Endothelial cell of umbilical vein (primary cell): Measurements from ENCODE around the gene TRIM24. TPM values are rescaled to one million over a fixed set of nuclear protein-coding genes. Genes with fewer than 3 reads are reported as not detected.

Experiments used
- BruUV-seq: library from RNA; stranded (reverse); fragments of 400-500 nt; replicated peaks from 2 replicates; lab custom pipeline; 2021; lab: Mats Ljungman, UMichigan
- CTCF ChIA-PET: fragments of 300-600, 350-600 bp; sonication (Branson Sonifier 250); formaldehyde crosslinking; loops from one replicate; lab custom pipeline; 2021; ENCODE audit warnings: antibody characterized with exemption, inconsistent platforms; lab: Charles Lee
- POLR2A ChIA-PET: fragments of 300-600, 350-600 bp; sonication (Branson Sonifier 250); formaldehyde crosslinking; loops from one replicate; lab custom pipeline; 2021; ENCODE audit warnings: antibody characterized with exemption, inconsistent platforms; lab: Charles Lee
- DNase-seq: peaks from one replicate; pipeline ENCODE4 v3.0.0-alpha.2; 2011; ENCODE audit warnings: low read depth, low spot score
- FAIRE-seq: peaks from 2 replicates; lab custom pipeline; 2011; peaks lifted over from hg19 to GRCh38; lab: Jason Lieb, UNC
- H2AFZ ChIP-seq: 2 replicates; pipeline ENCODE4 v1.6.0; 2012; ENCODE audit warnings: low read depth, low read length, control low read depth, inconsistent platforms
- H3K27ac ChIP-seq: 2 replicates; pipeline ENCODE4 v1.5.1; 2011; ENCODE audit warnings: low read depth, mild to moderate bottlenecking, control low read depth, low read length, moderate library complexity; ENCODE audit not compliant: insufficient read depth
- H3K27me3 ChIP-seq, 2 experiments: 2 replicates each; pipeline versions ENCODE4 v1.6.0 to v1.6.1; 2011; ENCODE audit warnings: low read length in 2 of 2, mixed read lengths in 1 of 2; ENCODE audit not compliant: control insufficient read depth in 2 of 2, insufficient read depth in 2 of 2
- H3K36me3 ChIP-seq, 2 experiments: 2 replicates in 1 of 2; 3 replicates in 1 of 2; pipeline ENCODE4 v1.5.1; 2011; ENCODE audit warnings: low read length in 2 of 2, mild to moderate bottlenecking in 1 of 2, moderate library complexity in 1 of 2; ENCODE audit not compliant: control insufficient read depth in 2 of 2, insufficient read depth in 2 of 2; ENCODE audit errors: extremely low read depth in 1 of 2
- H3K4me1 ChIP-seq: 3 replicates; pipeline ENCODE4 v1.5.1; 2011; ENCODE audit warnings: mild to moderate bottlenecking, low read length; ENCODE audit not compliant: control insufficient read depth, insufficient read depth; ENCODE audit errors: extremely low read depth
- H3K4me2 ChIP-seq: 2 replicates; pipeline ENCODE4 v1.6.1; 2011; ENCODE audit warnings: low read length, control low read depth, mixed read lengths; ENCODE audit not compliant: insufficient read depth
- H3K4me3 ChIP-seq, 3 experiments: fragments of 200-600 bp in 1 of 3; sonication (generic), shearing (Covaris generic) in 1 of 3; replicated peaks in 1 of 3; 2 replicates each; pipeline ENCODE4 v1.5.1; 2011 to 2016; ENCODE audit warnings: control low read depth in 3 of 3, low read length in 3 of 3, mild to moderate bottlenecking in 2 of 3, inconsistent platforms in 1 of 3, low read depth in 1 of 3, moderate library complexity in 1 of 3; ENCODE audit not compliant: insufficient read depth in 1 of 3
- H3K79me2 ChIP-seq: 2 replicates; pipeline ENCODE4 v1.6.0; 2012; ENCODE audit warnings: low read length, inconsistent platforms; ENCODE audit not compliant: control insufficient read depth, insufficient read depth
- H3K9ac ChIP-seq: replicated peaks from 2 replicates; pipeline ENCODE3; 2011; ENCODE audit warnings: low read length, control low read depth; ENCODE audit not compliant: insufficient read depth; ENCODE audit errors: extremely low read depth
- H3K9me1 ChIP-seq: replicated peaks from 3 replicates; pipeline ENCODE4 v1.6.0; 2011; ENCODE audit warnings: mild to moderate bottlenecking, low read length; ENCODE audit not compliant: control insufficient read depth, insufficient read depth; ENCODE audit errors: extremely low read depth
- H3K9me3 ChIP-seq: replicated peaks from 2 replicates; pipeline ENCODE4 v1.5.1; 2012; ENCODE audit warnings: low read length, inconsistent platforms; ENCODE audit not compliant: control insufficient read depth, insufficient read depth
- H4K20me1 ChIP-seq: replicated peaks from 2 replicates; pipeline ENCODE3; 2011; ENCODE audit warnings: mild to moderate bottlenecking, low read length; ENCODE audit not compliant: control insufficient read depth, insufficient read depth; ENCODE audit errors: extremely low read depth
- EZH2 ChIP-seq: IDR thresholded peaks from 2 replicates; pipeline ENCODE4 v1.6.1; 2012; ENCODE audit warnings: borderline replicate concordance, low read depth, mild to moderate bottlenecking, moderate library complexity, low read length, inconsistent platforms; ENCODE audit not compliant: severe bottlenecking
- FOS ChIP-seq: IDR thresholded peaks from 2 replicates; pipeline ENCODE4 v1.6.1; 2011; ENCODE audit warnings: mild to moderate bottlenecking, low read length, moderate library complexity, borderline replicate concordance; ENCODE audit not compliant: insufficient read depth
- GATA2 ChIP-seq: IDR thresholded peaks from 2 replicates; pipeline ENCODE4 v1.7.0; 2011; ENCODE audit warnings: low read depth, mild to moderate bottlenecking, moderate library complexity, mixed read lengths, low read length; ENCODE audit not compliant: insufficient read length, insufficient read depth
- JUN ChIP-seq: IDR thresholded peaks from 2 replicates; pipeline ENCODE4 v1.6.1; 2011; ENCODE audit warnings: borderline replicate concordance, low read depth; ENCODE audit not compliant: insufficient read length, insufficient read depth
- MYC ChIP-seq: IDR thresholded peaks from one replicate; pipeline ENCODE4 v1.6.1; 2011; ENCODE audit warnings: mild to moderate bottlenecking, low read depth, low read length
- POLR2A ChIP-seq: IDR thresholded peaks from 2 replicates; pipeline ENCODE4 v1.6.1; 2012; ENCODE audit warnings: low read depth, mild to moderate bottlenecking, control low read depth, low read length
- POLR2AphosphoS5 ChIP-seq: IDR thresholded peaks from 2 replicates; pipeline ENCODE4 v1.6.1; 2012; ENCODE audit warnings: low read depth, mild to moderate bottlenecking, control low read depth, low read length, moderate library complexity; ENCODE audit not compliant: insufficient read depth
- dilution Hi-C: fragments of 300-500 bp; cut with MboI; formaldehyde crosslinking; loops from one replicate; pipeline ENCODE4 v1.15.0; 2019; ENCODE audit warnings: low sequenced_read_pairs; ENCODE audit not compliant: extremely low pct_ligation_motif_present
- intact Hi-C: fragments of 100-400 bp; cut with micrococcal nuclease; formaldehyde crosslinking; loops from one replicate; pipeline ENCODE4 v1.10.0; 2022
- polyA plus RNA-seq, 4 experiments: library from polyadenylated mRNA; depleted of rRNA in 3 of 4; stranded (reverse) in 3 of 4; unstranded in 1 of 4; fragments of >200 nt; gene quantifications; 2 replicates each; pipeline versions ENCODE4 v1.2.1 to v1.2.3, GENCODE V29; 2011 to 2012; ENCODE audit warnings: missing spikeins in 1 of 4
- total RNA-seq: library from RNA; stranded (reverse); gene quantifications from 2 replicates; pipeline ENCODE4 v1.2.3, GENCODE V29; 2021
- TF ChIP-seq, protein P1 (sequence below), 2 donors: IDR thresholded peaks; 1 replicate in 1 of 2; 2 replicates in 1 of 2; pipeline ENCODE4 v1.5.1; 2011; ENCODE audit warnings: low read length in 2 of 2, mild to moderate bottlenecking in 2 of 2, moderate library complexity in 2 of 2, control low read depth in 1 of 2, inconsistent platforms in 1 of 2, low read depth in 1 of 2; ENCODE audit not compliant: insufficient read depth in 1 of 2; ENCODE audit errors: extremely low read depth in 1 of 2
- TF ChIP-seq, protein P2 (sequence below): IDR thresholded peaks from 2 replicates; pipeline ENCODE4 v1.6.1; 2011; ENCODE audit not compliant: insufficient read depth, insufficient read length

The TRIM24 gene
- total and polyA plus RNA-seq, 2 donors (not counting 3 experiments of a cell fraction or from before 2014, with no cell fraction given) = 9.1 to 26.1 TPM

DNA sequence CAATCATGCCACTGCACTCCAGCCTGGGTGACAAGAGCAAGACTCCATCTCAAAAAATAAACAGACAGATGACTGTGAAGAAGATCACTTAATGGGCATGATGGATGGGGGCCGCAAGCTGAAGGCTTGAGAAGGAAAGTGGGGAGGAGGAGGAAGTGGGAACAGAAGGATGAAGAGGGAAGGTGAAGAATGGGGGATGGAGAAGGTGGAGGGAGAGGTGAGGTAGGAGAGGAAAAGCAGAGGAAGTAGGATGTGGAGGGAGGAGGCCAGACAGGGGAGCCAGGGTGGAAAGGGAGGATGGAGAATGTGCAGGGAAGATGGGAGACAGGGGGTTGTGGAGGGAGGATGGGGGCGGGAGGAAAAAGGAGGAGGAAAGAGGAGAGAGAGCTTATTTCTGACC lies 172.3 kb downstream of the TRIM24 start:
- dilution Hi-C loops (no loop called here), intact Hi-C loops (no loop called here)
- ChIA-PET CTCF (no interaction called here), POLR2A (no interaction called here)
- no peaks in the 10 kb centered on the region for H3K9me3 ChIP-seq
- H3K36me3 ChIP-seq = no peaks in the 10 kb centered on the region
- BruUV-seq = no TSS peak
- FAIRE-seq (no peak), DNase-seq (no peak)
- H3K27ac ChIP-seq = no peak overlapping the region
- no peaks in the 10 kb centered on the region for H3K4me1 ChIP-seq
- H3K79me2 ChIP-seq = no peaks in the 10 kb centered on the region
- no peaks in the 10 kb centered on the region for H3K9me1 ChIP-seq
- H4K20me1 ChIP-seq = no peaks in the 10 kb centered on the region
- H3K4me2 ChIP-seq = no peak overlapping the region
- no peak overlapping the region for H2AFZ ChIP-seq
- TF ChIP-seq, protein P1, sequence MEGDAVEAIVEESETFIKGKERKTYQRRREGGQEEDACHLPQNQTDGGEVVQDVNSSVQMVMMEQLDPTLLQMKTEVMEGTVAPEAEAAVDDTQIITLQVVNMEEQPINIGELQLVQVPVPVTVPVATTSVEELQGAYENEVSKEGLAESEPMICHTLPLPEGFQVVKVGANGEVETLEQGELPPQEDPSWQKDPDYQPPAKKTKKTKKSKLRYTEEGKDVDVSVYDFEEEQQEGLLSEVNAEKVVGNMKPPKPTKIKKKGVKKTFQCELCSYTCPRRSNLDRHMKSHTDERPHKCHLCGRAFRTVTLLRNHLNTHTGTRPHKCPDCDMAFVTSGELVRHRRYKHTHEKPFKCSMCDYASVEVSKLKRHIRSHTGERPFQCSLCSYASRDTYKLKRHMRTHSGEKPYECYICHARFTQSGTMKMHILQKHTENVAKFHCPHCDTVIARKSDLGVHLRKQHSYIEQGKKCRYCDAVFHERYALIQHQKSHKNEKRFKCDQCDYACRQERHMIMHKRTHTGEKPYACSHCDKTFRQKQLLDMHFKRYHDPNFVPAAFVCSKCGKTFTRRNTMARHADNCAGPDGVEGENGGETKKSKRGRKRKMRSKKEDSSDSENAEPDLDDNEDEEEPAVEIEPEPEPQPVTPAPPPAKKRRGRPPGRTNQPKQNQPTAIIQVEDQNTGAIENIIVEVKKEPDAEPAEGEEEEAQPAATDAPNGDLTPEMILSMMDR (IDR thresholded peaks at IDR 0.05; ENCODE audit: extremely low read depth in 1 of 2, insufficient read depth in 1 of 2, low read depth in 1 of 2, low read length in 2 of 2) = no peak
- TF ChIP-seq POLR2A (no peak), JUN (no peak), EZH2 (no peak), MYC (no peak), POLR2AphosphoS5 (no peak), FOS (no peak), GATA2 (no peak)
- TF ChIP-seq, protein P2, sequence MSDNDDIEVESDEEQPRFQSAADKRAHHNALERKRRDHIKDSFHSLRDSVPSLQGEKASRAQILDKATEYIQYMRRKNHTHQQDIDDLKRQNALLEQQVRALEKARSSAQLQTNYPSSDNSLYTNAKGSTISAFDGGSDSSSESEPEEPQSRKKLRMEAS = no peak
- H3K4me3 ChIP-seq = no peak overlapping the region
- H3K9ac ChIP-seq = no peak overlapping the region
- no peaks in the 10 kb centered on the region for H3K27me3 ChIP-seq
